Gastrocnemius medialis (tissue), 4 donors: ENCODE data around the gene INPP5D.

Experiments used
- POLR2A ChIP-seq, 2 donors: fragments of 450-650 bp; IDR thresholded peaks; one replicate each; pipeline ENCODE4 v1.6.1; 2017; ENCODE audit warnings: antibody characterized with exemption in 2 of 2, mild to moderate bottlenecking in 2 of 2, moderate library complexity in 2 of 2
- TF ChIP-seq, protein P1 (sequence below), 5 experiments: fragments of 450-650 bp in 3 of 5; fragments of 200-600 bp in 2 of 5; sonication (generic) in 2 of 5; IDR thresholded peaks in 4 of 5; conservative IDR thresholded peaks in 1 of 5; 1 replicate in 4 of 5; 2 replicates in 1 of 5; pipeline ENCODE4 v1.5.1; 2016 to 2019; ENCODE audit warnings: antibody characterized with exemption in 5 of 5, mild to moderate bottlenecking in 3 of 5, moderate library complexity in 3 of 5

DNA sequence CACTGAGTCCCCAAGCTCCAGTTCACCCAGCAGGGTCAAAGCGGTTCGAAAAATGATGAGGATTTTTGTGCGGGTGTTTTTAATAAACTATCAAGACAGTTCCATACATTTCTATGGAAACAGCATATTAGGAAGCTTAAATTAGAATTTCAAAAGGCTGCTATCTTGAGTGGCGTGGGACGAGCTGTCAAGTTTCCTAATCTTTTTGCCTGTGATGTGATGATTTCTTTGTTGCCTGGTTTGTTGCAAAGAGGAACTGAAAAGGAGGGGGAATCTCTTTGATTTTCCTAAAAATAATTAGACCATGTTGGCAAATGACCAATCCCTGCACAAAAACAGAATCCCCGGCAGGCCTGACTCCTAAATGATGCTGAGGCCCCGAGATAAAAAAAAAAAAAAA is 125.2 kb downstream of the INPP5D start:
- TF ChIP-seq, protein P1, sequence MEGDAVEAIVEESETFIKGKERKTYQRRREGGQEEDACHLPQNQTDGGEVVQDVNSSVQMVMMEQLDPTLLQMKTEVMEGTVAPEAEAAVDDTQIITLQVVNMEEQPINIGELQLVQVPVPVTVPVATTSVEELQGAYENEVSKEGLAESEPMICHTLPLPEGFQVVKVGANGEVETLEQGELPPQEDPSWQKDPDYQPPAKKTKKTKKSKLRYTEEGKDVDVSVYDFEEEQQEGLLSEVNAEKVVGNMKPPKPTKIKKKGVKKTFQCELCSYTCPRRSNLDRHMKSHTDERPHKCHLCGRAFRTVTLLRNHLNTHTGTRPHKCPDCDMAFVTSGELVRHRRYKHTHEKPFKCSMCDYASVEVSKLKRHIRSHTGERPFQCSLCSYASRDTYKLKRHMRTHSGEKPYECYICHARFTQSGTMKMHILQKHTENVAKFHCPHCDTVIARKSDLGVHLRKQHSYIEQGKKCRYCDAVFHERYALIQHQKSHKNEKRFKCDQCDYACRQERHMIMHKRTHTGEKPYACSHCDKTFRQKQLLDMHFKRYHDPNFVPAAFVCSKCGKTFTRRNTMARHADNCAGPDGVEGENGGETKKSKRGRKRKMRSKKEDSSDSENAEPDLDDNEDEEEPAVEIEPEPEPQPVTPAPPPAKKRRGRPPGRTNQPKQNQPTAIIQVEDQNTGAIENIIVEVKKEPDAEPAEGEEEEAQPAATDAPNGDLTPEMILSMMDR (IDR thresholded peaks at IDR 0.05 in 4 of 5, conservative IDR thresholded peaks at IDR 0.05 in 1 of 5): no peak
- TF ChIP-seq POLR2A (IDR thresholded peaks at IDR 0.05): no peak
